ENCODE measurements around the gene FHIT. TPM values are rescaled to one million over a fixed set of nuclear protein-coding genes. Genes with fewer than 3 reads are reported as not detected.
A peak's percentile ranks its signal among the peaks of the same experiment; 100 is the strongest.

Gene FHIT
- total and polyA plus RNA-seq, 10 of the 15 experiments (the other 5 are each of a cell fraction or from before 2014, with no cell fraction given), result 4.2 to 14.9 (median 9.4) TPM

GRCh38 chr3:61181874-61182273, 69.4 kb downstream of the FHIT start (continued):
- TF ChIP-seq NFXL1 (IDR thresholded peaks at IDR 0.05; ENCODE audit: borderline replicate concordance), result no peak
- no peak for TF ChIP-seq SREBF2 (IDR thresholded peaks at IDR 0.05; ENCODE audit: low read length)
- TF ChIP-seq ZNF592 (IDR thresholded peaks at IDR 0.05), result no peak
- TF ChIP-seq BCL11A (IDR thresholded peaks at IDR 0.05; ENCODE audit: low read depth, low read length), result peak; percentile 49; the same call in 1 of the 2 replicates
- no peak; the same call in 1 of the 2 replicates for TF ChIP-seq USF2 (IDR thresholded peaks at IDR 0.05; ENCODE audit: borderline replicate concordance, low read depth, low read length)
- TF ChIP-seq MTA3 (IDR thresholded peaks at IDR 0.05; ENCODE audit: borderline replicate concordance, low read length), result 0 out of 2 replicates have a peak, but pooled peaks have one; percentile 45
- TF ChIP-seq MYB (IDR thresholded peaks at IDR 0.05; ENCODE audit: borderline replicate concordance, low read depth, low read length), result no peak
- TF ChIP-seq FOXM1 (IDR thresholded peaks at IDR 0.05; ENCODE audit: low read depth, low read length), result peak; percentile 29; the same call in 1 of the 2 replicates
- TF ChIP-seq ETV6 (conservative IDR thresholded peaks at IDR 0.05 in 1 of 2, IDR thresholded peaks at IDR 0.05 in 1 of 2; ENCODE audit: borderline replicate concordance in 1 of 2, low read depth in 1 of 2), result peak in 1 of 2 experiments; percentile 24; a peak in 1 of 4 replicates
- peak; percentile 49 for TF ChIP-seq IKZF1 (conservative IDR thresholded peaks at IDR 0.05)
- no peak for TF ChIP-seq EZH2 (IDR thresholded peaks at IDR 0.05; ENCODE audit: borderline replicate concordance, control insufficient read depth, low read depth, low read length)
- TF ChIP-seq ZZZ3 (IDR thresholded peaks at IDR 0.05; ENCODE audit: control insufficient read depth, insufficient read length, low read depth), result no peak
- TF ChIP-seq E2F8 (IDR thresholded peaks at IDR 0.05; ENCODE audit: low read depth, partially characterized antibody), result no peak
- no peak for TF ChIP-seq YBX1 (IDR thresholded peaks at IDR 0.05)
- no peak for TF ChIP-seq TBL1XR1 (IDR thresholded peaks at IDR 0.05; ENCODE audit: low read depth, low read length)
- peak; percentile 81; the same call in 1 of the 2 replicates for TF ChIP-seq IRF4 (IDR thresholded peaks at IDR 0.05; ENCODE audit: low read depth, low read length)
- no peak for TF ChIP-seq SIN3A (IDR thresholded peaks at IDR 0.05; ENCODE audit: low read depth, low read length)
- TF ChIP-seq ZBTB33 (IDR thresholded peaks at IDR 0.05), result no peak
- no peak for TF ChIP-seq KAT2A (conservative IDR thresholded peaks at IDR 0.05; ENCODE audit: control insufficient read depth, low read depth, low read length)
- no peak for TF ChIP-seq CBX3 (IDR thresholded peaks at IDR 0.05; ENCODE audit: borderline replicate concordance, low read depth)
- TF ChIP-seq NFIC (IDR thresholded peaks at IDR 0.05; ENCODE audit: low read depth, low read length), result peak; percentile 34; the same call in 1 of the 2 replicates
